Right lobe of liver (tissue), 6 donors: Measurements from ENCODE around the gene CEP68. TPM values are rescaled to one million over a fixed set of nuclear protein-coding genes. Genes with fewer than 3 reads are reported as not detected.

Source experiments
- ATAC-seq, 4 donors: fragments of 200-7000 bp; cut with Tn5 transposase; one replicate each; pipeline ENCODE4 v1.9.1; 2020; ENCODE audit warnings: mild to moderate bottlenecking in 4 of 4, moderate library complexity in 4 of 4
- DNase-seq, 3 donors: peaks; one replicate each; pipeline ENCODE4 v3.0.0-alpha.2; 2020
- H3K27ac ChIP-seq, 3 donors: fragments of 200-600 bp; one replicate each; pipeline ENCODE4 v1.8.0; 2022
- H3K27me3 ChIP-seq, 2 donors: fragments of 200-600 bp; one replicate each; pipeline ENCODE4 v1.8.0; 2022
- H3K36me3 ChIP-seq, 4 donors: fragments of 200-600 bp; sonication (generic) in 1 of 4; one replicate each; pipeline versions ENCODE4 v1.5.1 to v1.8.0; 2017 to 2022; ENCODE audit warnings: control low read depth in 1 of 4
- H3K4me1 ChIP-seq, 4 donors: fragments of 200-600 bp; sonication (generic) in 1 of 4; one replicate each; pipeline versions ENCODE4 v1.5.1 to v1.8.0; 2017 to 2022; ENCODE audit warnings: control low read depth in 1 of 4
- H3K4me3 ChIP-seq, 3 donors: fragments of 200-600 bp; one replicate each; pipeline ENCODE4 v1.8.0; 2022
- H3K9me3 ChIP-seq, 4 donors: fragments of 200-600 bp; sonication (generic) in 1 of 4; one replicate each; pipeline versions ENCODE4 v1.5.1 to v1.8.0; 2017 to 2022; ENCODE audit warnings: control low read depth in 1 of 4
- POLR2A ChIP-seq: fragments of 450-650 bp; IDR thresholded peaks from one replicate; pipeline ENCODE4 v1.6.1; 2017; ENCODE audit warnings: antibody characterized with exemption, mild to moderate bottlenecking
- WGBS: methylation state at CpG from one replicate; pipeline ENCODE4 v1.1.6; 2018; ENCODE audit warnings: low coverage, low lambda C conversion rate; ENCODE audit not compliant: insufficient coverage; ENCODE audit errors: missing lambda C conversion rate; 5-methylcytosine and 5-hydroxymethylcytosine counted together
- intact Hi-C, 2 donors: fragments of 100-400 bp; cut with DNase I; formaldehyde crosslinking; loops; one replicate each; pipeline versions ENCODE4 v1.11.2 to v1.14.1; 2022
- total RNA-seq, 6 experiments: library from RNA; depleted of rRNA in 2 of 6; stranded (reverse); fragments of >200 nt in 2 of 6; fragmentation: NEBNext Ultra II Directional in 3 of 6; extraction: Animal tissue kit (Norgen Biotek cat#: 25700) in 3 of 6; gene quantifications; one replicate each; pipeline versions ENCODE4 v1.1.0 to v1.2.4, GENCODE V29; 2016 to 2023
- TF ChIP-seq, protein P1 (sequence below), 4 donors: fragments of 200-600 bp in 3 of 4; fragments of 450-650 bp in 1 of 4; IDR thresholded peaks; one replicate each; pipeline versions ENCODE4 v1.5.1 to v1.8.0; 2016 to 2022; ENCODE audit warnings: antibody characterized with exemption in 4 of 4, mild to moderate bottlenecking in 2 of 4
- donor health status: DM: no; HTN: yes; CAD: no.
- donor health status: DM: no; HTN: no; CAD: no.
- donor health status: DM: no; HTN: no; CAD: no.
- donor health status: DM: no; HTN: yes; CAD: no.
- donor health status: DM: no; HTN: yes; CAD: no.

CEP68 gene
- total RNA-seq, 6 experiments from 2014 or later = 1.7 to 4.3 (median 3.2) TPM

DNA sequence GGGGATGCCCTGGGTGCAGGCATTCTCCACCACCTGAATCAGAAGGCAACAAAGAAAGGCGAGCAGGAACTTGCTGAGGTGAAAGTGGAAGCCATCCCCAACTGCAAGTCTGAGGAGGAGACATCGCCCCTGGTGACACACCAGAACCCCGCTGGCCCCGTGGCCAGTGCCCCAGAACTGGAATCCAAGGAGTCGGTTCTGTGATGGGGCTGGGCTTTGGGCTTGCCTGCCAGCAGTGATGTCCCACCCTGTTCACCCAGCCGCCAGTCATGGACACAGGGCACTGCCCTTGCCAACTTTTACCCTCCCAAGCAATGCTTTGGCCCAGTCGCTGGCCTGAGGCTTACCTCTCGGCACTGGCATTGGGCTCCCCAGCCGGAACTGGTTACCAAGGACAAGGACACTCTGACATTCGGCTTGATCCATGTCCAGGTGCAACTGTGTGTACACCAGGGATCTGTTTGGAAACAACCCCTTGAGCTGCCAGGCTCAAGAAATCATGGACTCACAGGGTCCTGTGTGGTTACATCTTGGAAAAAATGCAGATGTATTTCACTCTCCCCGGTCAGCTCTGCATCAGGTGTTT is 35.2 kb upstream of the CEP68 start:
- no CpG with 5 or more reads among the region's 11 CpGs for WGBS
- intact Hi-C loops = no loop called here
- no peaks in the 10 kb centered on the region for H3K27me3 ChIP-seq
- H3K4me3 ChIP-seq = no peak overlapping the region
- no peaks in the 10 kb centered on the region for H3K9me3 ChIP-seq
- no peak for TF ChIP-seq POLR2A
- TF ChIP-seq, protein P1, sequence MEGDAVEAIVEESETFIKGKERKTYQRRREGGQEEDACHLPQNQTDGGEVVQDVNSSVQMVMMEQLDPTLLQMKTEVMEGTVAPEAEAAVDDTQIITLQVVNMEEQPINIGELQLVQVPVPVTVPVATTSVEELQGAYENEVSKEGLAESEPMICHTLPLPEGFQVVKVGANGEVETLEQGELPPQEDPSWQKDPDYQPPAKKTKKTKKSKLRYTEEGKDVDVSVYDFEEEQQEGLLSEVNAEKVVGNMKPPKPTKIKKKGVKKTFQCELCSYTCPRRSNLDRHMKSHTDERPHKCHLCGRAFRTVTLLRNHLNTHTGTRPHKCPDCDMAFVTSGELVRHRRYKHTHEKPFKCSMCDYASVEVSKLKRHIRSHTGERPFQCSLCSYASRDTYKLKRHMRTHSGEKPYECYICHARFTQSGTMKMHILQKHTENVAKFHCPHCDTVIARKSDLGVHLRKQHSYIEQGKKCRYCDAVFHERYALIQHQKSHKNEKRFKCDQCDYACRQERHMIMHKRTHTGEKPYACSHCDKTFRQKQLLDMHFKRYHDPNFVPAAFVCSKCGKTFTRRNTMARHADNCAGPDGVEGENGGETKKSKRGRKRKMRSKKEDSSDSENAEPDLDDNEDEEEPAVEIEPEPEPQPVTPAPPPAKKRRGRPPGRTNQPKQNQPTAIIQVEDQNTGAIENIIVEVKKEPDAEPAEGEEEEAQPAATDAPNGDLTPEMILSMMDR (IDR thresholded peaks at IDR 0.05) = no peak
- peaks cover 0 to 6% (median 1%) of the 10 kb centered on the region in 4 donors for H3K4me1 ChIP-seq
- H3K36me3 ChIP-seq = peaks cover 0 to 12% (median 6%) of the 10 kb centered on the region in 4 donors
- DNase-seq = no peak
- no peak for ATAC-seq
- no peak overlapping the region for H3K27ac ChIP-seq

DNA sequence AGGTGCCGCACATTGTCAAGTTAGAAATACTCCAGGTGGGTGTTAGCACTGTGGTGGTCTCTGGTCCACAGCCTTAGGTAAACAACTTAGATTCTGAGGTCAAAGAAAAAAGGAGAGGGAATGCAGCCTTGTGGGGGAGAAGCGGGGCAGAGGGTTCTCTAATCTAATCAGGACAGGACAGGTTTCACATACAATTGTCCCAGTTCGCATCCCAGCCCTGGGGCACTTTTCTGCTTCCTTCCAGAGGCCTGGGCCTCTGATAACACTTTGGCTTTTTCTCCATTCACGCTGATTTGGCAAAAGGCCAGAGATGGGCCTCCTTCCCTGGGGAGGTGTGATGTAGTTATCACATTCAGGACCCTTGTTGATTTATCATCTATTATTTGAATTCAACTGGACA is 34.5 kb upstream of the CEP68 start:
- Histone ChIP-seq H3K27me3 (no peaks in the 10 kb centered on the region), H3K4me3 (no peak overlapping the region), H3K9me3 (no peaks in the 10 kb centered on the region), H3K36me3 (peaks cover 0 to 12% (median 6%) of the 10 kb centered on the region in 4 donors), H3K4me1 (peaks cover 0 to 13% (median 3%) of the 10 kb centered on the region in 4 donors), H3K27ac (no peak overlapping the region)
- TF ChIP-seq POLR2A = no peak
- TF ChIP-seq, protein P1 (IDR thresholded peaks at IDR 0.05) = no peak
- no peak for ATAC-seq
- intact Hi-C loops = no loop called here
- WGBS = 64% methylated on average over 3 of the region's 4 CpGs
- no peak for DNase-seq

DNA sequence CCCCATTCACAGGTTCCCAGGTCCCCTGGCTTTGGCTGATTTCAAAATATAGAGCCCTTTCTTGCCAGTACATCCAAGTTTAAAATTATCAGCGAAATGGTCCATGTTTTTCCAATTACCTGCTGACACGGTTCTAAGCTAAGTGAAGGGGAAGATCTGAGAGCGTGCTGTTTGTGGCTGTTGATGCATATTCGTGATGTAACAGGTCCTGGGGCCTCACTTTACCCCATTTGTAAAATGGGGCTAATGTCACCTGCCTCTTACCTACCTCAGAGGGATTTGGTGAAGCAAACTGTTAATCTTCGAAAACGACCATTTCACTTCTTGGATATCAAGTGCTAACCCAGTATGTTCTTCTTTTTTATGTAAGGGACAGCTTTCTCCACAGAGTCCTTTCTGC is 34.0 kb upstream of the CEP68 start:
- ATAC-seq (no peak), DNase-seq (no peak)
- WGBS = 89% methylated on average over 6 of the region's 6 CpGs
- Histone ChIP-seq H3K9me3 (no peaks in the 10 kb centered on the region), H3K4me3 (no peak overlapping the region), H3K27me3 (no peaks in the 10 kb centered on the region), H3K27ac (no peak overlapping the region), H3K36me3 (peaks cover 0 to 11% (median 4%) of the 10 kb centered on the region in 4 donors), H3K4me1 (peaks cover 0 to 14% (median 3%) of the 10 kb centered on the region in 4 donors)
- TF ChIP-seq, protein P1 (IDR thresholded peaks at IDR 0.05) = no peak
- TF ChIP-seq POLR2A = no peak
- intact Hi-C loops = no loop called here

DNA sequence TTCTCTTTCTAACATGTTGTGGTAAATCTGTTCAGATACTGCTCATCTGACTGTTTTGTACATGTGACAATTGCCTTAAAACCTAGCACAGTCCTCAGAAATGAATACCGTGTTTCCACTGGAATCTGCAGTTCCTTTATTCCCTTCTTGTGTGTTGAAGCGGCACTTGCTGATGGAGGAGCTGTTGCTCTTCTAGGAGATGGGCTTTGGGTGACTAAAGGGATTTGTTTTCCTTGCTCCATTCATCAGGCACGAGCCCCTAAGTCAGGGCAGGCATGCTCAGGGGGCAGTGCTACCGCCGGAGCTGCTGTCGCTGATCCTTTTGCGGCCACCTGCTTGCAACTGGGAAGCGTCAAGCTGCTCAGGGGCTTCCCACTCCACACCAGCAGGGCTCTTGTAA is 32.5 kb upstream of the CEP68 start:
- H3K4me1 ChIP-seq = peaks cover 0 to 27% (median 7%) of the 10 kb centered on the region in 4 donors
- DNase-seq (no peak), ATAC-seq (no peak)
- TF ChIP-seq, protein P1 (IDR thresholded peaks at IDR 0.05) = no peak
- TF ChIP-seq POLR2A = no peak
- WGBS = 83% methylated on average over 1 of the region's 8 CpGs
- H3K4me3 ChIP-seq = no peak overlapping the region
- no peaks in the 10 kb centered on the region for H3K9me3 ChIP-seq
- no peak overlapping the region for H3K27ac ChIP-seq
- peaks cover 0 to 5% (median 0%) of the 10 kb centered on the region in 4 donors for H3K36me3 ChIP-seq
- no peaks in the 10 kb centered on the region for H3K27me3 ChIP-seq
- intact Hi-C loops = no loop called here
